ENCODE data around the gene VIM.

Gene VIM

GRCh38 chr10:17278607-17279240 lies 50.7 kb downstream of the VIM start:
- Histone ChIP-seq H3K27ac (no peak overlapping the region), H3K4me3 (no peak overlapping the region), H3K36me3 (ENCODE audit: insufficient read depth, low read length) (no peaks in the 10 kb centered on the region), H3K9ac (ENCODE audit: insufficient read length) (no peak overlapping the region), H3K9me3 (ENCODE audit: low read depth, low read length) (no peaks in the 10 kb centered on the region)
- DNase-seq (ENCODE audit: low read depth, low spot score): no peak
- TF ChIP-seq POLR2AphosphoS5 (IDR thresholded peaks at IDR 0.05; ENCODE audit: borderline replicate concordance, low read depth, low read length): no peak
- TF ChIP-seq FOXP2 (optimal IDR thresholded peaks at IDR 0.05; ENCODE audit: control extremely low read depth, extremely low read length, insufficient read depth): no peak
- TF ChIP-seq EZH2 (IDR thresholded peaks at IDR 0.05): no peak

GRCh38 chr10:17282311-17282710 lies 54.3 kb downstream of the VIM start:
- no peak for DNase-seq (ENCODE audit: low read depth, low spot score)
- TF ChIP-seq FOXP2 (optimal IDR thresholded peaks at IDR 0.05; ENCODE audit: control extremely low read depth, extremely low read length, insufficient read depth): no peak
- TF ChIP-seq EZH2 (IDR thresholded peaks at IDR 0.05): no peak
- no peak for TF ChIP-seq POLR2AphosphoS5 (IDR thresholded peaks at IDR 0.05; ENCODE audit: borderline replicate concordance, low read depth, low read length)
- Histone ChIP-seq H3K9ac (ENCODE audit: insufficient read length) (no peak overlapping the region), H3K27ac (no peak overlapping the region), H3K4me3 (no peak overlapping the region), H3K36me3 (ENCODE audit: insufficient read depth, low read length) (no peaks in the 10 kb centered on the region), H3K9me3 (ENCODE audit: low read depth, low read length) (no peaks in the 10 kb centered on the region)

GRCh38 chr10:17286562-17287550 lies 58.8 kb downstream of the VIM start:
- Histone ChIP-seq H3K4me3 (no peak overlapping the region), H3K9me3 (ENCODE audit: low read depth, low read length) (no peaks in the 10 kb centered on the region), H3K27ac (no peak overlapping the region), H3K9ac (ENCODE audit: insufficient read length) (no peak overlapping the region), H3K36me3 (ENCODE audit: insufficient read depth, low read length) (no peaks in the 10 kb centered on the region)
- no peak for DNase-seq (ENCODE audit: low read depth, low spot score)
- no peak for TF ChIP-seq EZH2 (IDR thresholded peaks at IDR 0.05)
- TF ChIP-seq POLR2AphosphoS5 (IDR thresholded peaks at IDR 0.05; ENCODE audit: borderline replicate concordance, low read depth, low read length): no peak
- no peak for TF ChIP-seq FOXP2 (optimal IDR thresholded peaks at IDR 0.05; ENCODE audit: control extremely low read depth, extremely low read length, insufficient read depth)

Measured in SK-N-MC (cell line).